A549 treated with GW870086 at 1 μM for 4 hours (cell line): Measurements from ENCODE around the gene METAP1. TPM values are rescaled to one million over a fixed set of nuclear protein-coding genes. Genes with fewer than 3 reads are reported as not detected.

Experiments
- total RNA-seq: library from RNA; stranded (reverse); fragments of 200-300 nt; extraction: Qiagen RNA extraction; gene quantifications from 5 replicates; pipeline ENCODE4 v1.2.3, GENCODE V29; 2022; ENCODE audit warnings: low read depth

METAP1 gene
- total RNA-seq: 49.2 to 55.9 TPM (median 52.4 TPM) in 5 replicates

DNA sequence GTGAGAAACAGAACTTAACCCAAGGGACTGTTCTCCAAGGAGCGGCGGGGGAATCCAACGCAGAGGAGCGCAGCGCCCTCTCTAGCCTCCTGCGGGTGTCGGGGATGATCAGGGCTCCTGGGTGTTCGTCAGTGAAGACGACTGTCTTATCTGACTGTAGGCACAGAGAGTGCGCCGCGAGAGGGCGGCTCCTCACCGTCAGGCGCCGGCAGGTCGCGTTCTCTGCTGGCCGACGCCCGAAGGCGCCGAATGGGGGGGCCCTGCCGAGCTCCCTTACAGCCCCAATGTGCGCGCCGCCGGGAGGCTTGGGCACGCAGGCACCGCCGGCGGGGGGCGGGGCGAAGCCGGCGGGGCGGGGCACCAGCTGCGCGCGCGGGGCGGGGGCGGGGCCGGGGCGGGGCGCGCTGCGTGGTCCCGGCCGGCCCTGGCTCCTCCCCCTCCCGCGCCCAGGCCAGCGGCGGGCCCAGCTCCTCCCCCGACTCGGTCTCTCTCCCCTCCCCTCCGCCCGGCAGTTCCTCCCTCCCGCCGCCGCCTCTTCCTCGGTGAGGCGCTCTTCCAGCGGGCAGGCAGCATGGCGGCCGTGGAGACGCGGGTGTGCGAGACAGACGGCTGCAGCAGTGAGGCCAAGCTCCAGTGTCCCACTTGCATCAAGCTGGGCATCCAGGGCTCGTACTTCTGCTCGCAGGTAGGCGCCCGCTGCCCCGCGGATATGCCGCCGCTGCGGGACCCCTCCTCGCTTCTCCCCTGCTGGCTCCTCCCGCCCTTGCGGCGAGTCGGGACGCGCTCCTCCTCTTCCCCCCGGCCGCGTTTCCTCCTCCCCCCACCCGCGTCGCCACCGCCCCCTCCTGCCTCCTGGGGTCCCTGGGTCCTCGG lies at the start of gene METAP1:
Gene METAP1, plus strand, starts transcription at position 539 of the 873 bp plus-strand sequence. Its CDS starts 33 bp downstream, at position 572.

DNA sequence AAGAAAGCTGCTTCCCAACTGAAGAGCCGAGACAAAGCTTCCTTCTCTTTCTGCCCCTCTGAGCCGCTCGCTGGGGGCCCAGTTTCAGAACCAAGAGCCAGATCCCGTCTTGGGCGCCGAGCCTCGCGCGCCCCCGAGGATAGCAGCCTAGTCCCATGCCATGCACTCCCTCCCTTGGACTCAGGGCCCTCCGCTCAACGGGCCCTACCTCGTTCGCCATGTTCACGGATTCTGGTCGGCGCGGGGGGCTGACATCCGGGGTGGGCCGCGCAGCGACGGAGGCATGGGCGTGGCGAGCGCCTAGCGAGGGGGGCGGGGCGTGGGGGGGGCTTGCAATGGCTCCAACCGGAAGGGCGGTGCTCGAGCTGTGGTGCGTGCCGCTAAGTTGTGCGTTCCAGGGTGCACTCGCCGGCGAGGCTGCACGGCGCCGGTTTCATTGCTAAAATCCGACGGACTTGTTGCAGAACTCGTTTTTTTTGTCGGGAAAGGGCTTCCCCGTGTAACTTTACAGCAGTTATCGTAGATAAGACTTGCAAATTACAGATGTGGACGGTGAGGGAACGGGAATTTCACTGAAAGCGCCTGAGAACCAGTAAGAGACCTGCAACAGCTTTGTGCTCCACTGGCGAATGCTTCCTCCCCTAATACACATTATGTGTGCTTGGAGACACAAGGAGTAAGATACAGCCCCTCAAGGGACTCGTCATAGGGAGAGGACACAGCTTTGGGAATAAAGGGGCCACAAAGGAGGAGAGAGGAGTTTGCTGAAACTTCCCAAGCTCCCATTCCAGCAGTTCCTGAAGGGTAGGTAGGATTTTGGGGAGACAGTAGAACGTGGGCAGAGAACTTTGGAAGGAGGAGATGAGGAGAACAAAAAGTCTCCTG lies 93.2 kb downstream of the METAP1 start, which contains the start of gene ADH5:
Gene ADH5, minus strand, starts transcription at position 308 of the 885 bp plus-strand sequence. Its CDS starts 88 bp downstream, at position 220.

Other genes with a start within 250 kb of the METAP1 start
- gene EIF4E, start 66.6 kb upstream of the METAP1 start, total RNA-seq: 72.4 to 126 TPM (median 79.4 TPM) in 5 replicates
- gene ADH5, start 93.1 kb downstream of the METAP1 start, total RNA-seq: 105 to 137 TPM (median 106 TPM) in 5 replicates
- not detected in 5 replicates for gene ADH4, start 148.6 kb downstream of the METAP1 start, total RNA-seq
- 0.05 to 0.07 TPM in 2 of 5 replicates, not detected in the others for gene ADH6, start 223.5 kb downstream of the METAP1 start, total RNA-seq